Stomach smooth muscle (tissue), 2 donors: Measurements from ENCODE around the gene LIMA1.

ENCODE experiments used
- H3K27ac ChIP-seq: one replicate; pipeline ENCODE4 v1.7.0; 2013; ENCODE audit warnings: mild to moderate bottlenecking, low read length, inconsistent platforms
- H3K27me3 ChIP-seq, 2 donors: one replicate each; pipeline ENCODE4 v1.7.0; 2013; ENCODE audit warnings: low read length in 2 of 2; ENCODE audit not compliant: insufficient read depth in 2 of 2, control insufficient read depth in 1 of 2
- H3K36me3 ChIP-seq, 2 donors: one replicate each; pipeline ENCODE4 v1.7.0; 2013; ENCODE audit warnings: low read length in 2 of 2; ENCODE audit not compliant: control insufficient read depth in 2 of 2, insufficient read depth in 2 of 2
- H3K4me1 ChIP-seq: one replicate; pipeline ENCODE4 v1.7.0; 2013; ENCODE audit warnings: low read length; ENCODE audit not compliant: control insufficient read depth, insufficient read depth
- H3K4me3 ChIP-seq, 2 donors: one replicate each; pipeline ENCODE4 v1.7.0; 2013; ENCODE audit warnings: low read length in 2 of 2
- H3K9ac ChIP-seq, 2 donors: one replicate each; pipeline ENCODE4 v1.7.0; 2013; ENCODE audit warnings: low read length in 2 of 2, mild to moderate bottlenecking in 1 of 2
- H3K9me3 ChIP-seq, 2 donors: one replicate each; pipeline ENCODE4 v1.7.0; 2013; ENCODE audit warnings: low read length in 2 of 2; ENCODE audit not compliant: control insufficient read depth in 2 of 2
- donor health status: healthy.
- donor health status: Pancreatic carcinoma.

The LIMA1 gene

DNA sequence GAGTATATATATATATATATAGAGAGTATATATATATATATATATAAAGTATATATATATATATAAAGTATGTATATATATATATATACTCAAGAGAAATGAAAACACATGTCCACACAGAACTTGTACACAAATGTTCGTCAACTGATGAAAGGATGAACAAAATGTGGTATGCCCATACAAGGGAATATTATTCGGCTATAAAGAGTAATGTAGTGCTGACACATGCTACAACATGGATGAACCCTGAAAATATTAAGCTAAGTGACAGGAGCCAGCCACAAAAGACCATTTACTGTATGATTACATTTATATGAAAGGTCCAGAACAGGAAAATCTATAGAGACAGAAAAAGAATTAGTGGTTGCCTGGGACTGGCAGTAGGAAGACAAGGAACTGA, 19.5 kb downstream of the LIMA1 start:
- no peaks in the 10 kb centered on the region for H3K9me3 ChIP-seq
- no peaks in the 10 kb centered on the region for H3K36me3 ChIP-seq
- H3K4me1 ChIP-seq, result no peaks in the 10 kb centered on the region
- no peak overlapping the region for H3K27ac ChIP-seq
- H3K4me3 ChIP-seq, result no peak overlapping the region
- H3K9ac ChIP-seq, result no peak overlapping the region
- H3K27me3 ChIP-seq, result no peaks in the 10 kb centered on the region

GRCh38 chr12:50261654-50262053, 21.7 kb downstream of the LIMA1 start:
- Histone ChIP-seq H3K36me3 (no peaks in the 10 kb centered on the region), H3K27ac (no peak overlapping the region), H3K4me3 (no peak overlapping the region), H3K9me3 (no peaks in the 10 kb centered on the region), H3K4me1 (no peaks in the 10 kb centered on the region), H3K27me3 (no peaks in the 10 kb centered on the region), H3K9ac (no peak overlapping the region)

- Histone ChIP-seq H3K9me3 (no peaks in the 10 kb centered on the region), H3K4me1 (no peaks in the 10 kb centered on the region), H3K9ac (no peak overlapping the region), H3K27ac (no peak overlapping the region), H3K27me3 (no peaks in the 10 kb centered on the region), H3K36me3 (no peaks in the 10 kb centered on the region), H3K4me3 (no peak overlapping the region)
Measured at GRCh38 chr12:50258167-50258551, 25.2 kb downstream of the LIMA1 start.

GRCh38 chr12:50257236-50258166, 25.8 kb downstream of the LIMA1 start:
- Histone ChIP-seq H3K9ac (no peak overlapping the region), H3K4me3 (peak overlapping the region in 1 of 2 donors; percentile 8), H3K4me1 (no peaks in the 10 kb centered on the region), H3K27ac (no peak overlapping the region), H3K27me3 (no peaks in the 10 kb centered on the region), H3K9me3 (no peaks in the 10 kb centered on the region), H3K36me3 (no peaks in the 10 kb centered on the region)

GRCh38 chr12:50256761-50257160, 26.6 kb downstream of the LIMA1 start:
- no peaks in the 10 kb centered on the region for H3K4me1 ChIP-seq

DNA sequence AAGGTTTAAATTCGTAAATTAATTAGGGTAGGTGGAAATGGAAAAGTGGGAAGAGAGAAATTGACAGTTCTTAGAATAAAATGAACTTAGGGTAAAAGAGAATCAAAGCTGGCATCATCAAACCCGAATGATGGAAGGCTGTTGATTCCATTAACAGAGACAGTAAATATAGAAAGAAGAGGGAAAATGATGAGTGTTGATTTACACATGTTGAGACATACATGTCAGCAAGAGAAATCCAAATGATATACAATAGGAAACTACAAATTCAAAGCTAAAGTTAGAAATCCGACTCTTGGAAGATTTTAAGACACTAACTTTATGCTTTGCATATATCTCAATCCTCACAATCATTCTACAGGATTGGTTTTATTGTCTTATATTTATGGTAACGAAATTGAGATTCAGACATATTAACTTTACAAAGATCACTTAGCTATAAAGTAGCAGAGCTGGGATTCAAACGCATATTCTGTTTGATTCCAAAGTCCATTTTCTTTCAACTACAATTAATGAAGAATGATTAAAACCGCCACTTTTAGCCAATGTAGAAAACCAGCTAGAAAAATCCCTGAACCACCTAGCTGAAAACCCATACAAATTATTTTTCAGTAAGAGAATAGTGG, 30.2 kb downstream of the LIMA1 start:
- no peaks in the 10 kb centered on the region for H3K27me3 ChIP-seq
- H3K4me3 ChIP-seq, result no peak overlapping the region
- H3K27ac ChIP-seq, result no peak overlapping the region
- H3K4me1 ChIP-seq, result no peaks in the 10 kb centered on the region
- no peaks in the 10 kb centered on the region for H3K36me3 ChIP-seq
- no peak overlapping the region for H3K9ac ChIP-seq
- no peaks in the 10 kb centered on the region for H3K9me3 ChIP-seq

More at GRCh38 chr12:50256761-50257160, 26.6 kb downstream of the LIMA1 start:
- H3K4me3 ChIP-seq, result no peak overlapping the region
- no peak overlapping the region for H3K9ac ChIP-seq
- no peaks in the 10 kb centered on the region for H3K36me3 ChIP-seq
- H3K27me3 ChIP-seq, result no peaks in the 10 kb centered on the region
- no peaks in the 10 kb centered on the region for H3K9me3 ChIP-seq
- H3K27ac ChIP-seq, result no peak overlapping the region

DNA sequence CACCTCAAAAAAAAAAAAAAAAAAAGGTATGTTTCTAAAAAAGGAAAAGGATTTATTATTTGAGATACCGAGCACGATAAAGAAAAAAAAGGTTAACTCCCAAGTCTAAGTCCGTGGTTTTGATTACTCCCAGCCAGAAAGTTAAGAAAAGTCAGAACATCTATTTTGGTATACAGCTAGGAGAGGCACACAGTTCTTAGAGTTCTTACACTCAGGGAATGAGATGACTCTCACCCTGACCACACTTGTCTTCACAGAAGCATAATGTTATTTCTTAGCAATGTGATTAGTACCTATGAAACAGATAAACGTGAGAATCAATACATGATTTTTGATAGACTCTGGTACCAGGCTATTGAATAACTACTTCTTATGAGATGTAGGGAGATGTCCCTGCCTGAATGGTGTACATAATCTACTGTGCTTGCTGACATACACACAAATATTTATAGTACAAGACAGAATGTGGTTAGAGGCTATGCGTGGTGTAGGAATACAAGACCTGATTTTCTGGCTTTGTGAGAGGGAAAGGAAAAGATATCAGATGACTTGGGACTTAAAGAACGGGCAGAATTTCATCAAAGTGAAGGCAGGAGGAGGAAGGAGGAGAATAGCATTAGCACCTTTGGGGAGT, 31.6 kb downstream of the LIMA1 start:
- Histone ChIP-seq H3K4me3 (no peak overlapping the region), H3K36me3 (no peaks in the 10 kb centered on the region), H3K27ac (no peak overlapping the region), H3K9ac (no peak overlapping the region), H3K9me3 (no peaks in the 10 kb centered on the region), H3K27me3 (no peaks in the 10 kb centered on the region), H3K4me1 (no peaks in the 10 kb centered on the region)

- Histone ChIP-seq H3K36me3 (no peaks in the 10 kb centered on the region), H3K4me3 (no peak overlapping the region), H3K27me3 (no peaks in the 10 kb centered on the region), H3K9ac (no peak overlapping the region), H3K4me1 (no peaks in the 10 kb centered on the region), H3K9me3 (no peaks in the 10 kb centered on the region), H3K27ac (no peak overlapping the region)
Measured at GRCh38 chr12:50249464-50250182, 33.7 kb downstream of the LIMA1 start.

- H3K9ac ChIP-seq, result no peak overlapping the region
- no peak overlapping the region for H3K4me3 ChIP-seq
- no peaks in the 10 kb centered on the region for H3K4me1 ChIP-seq
- no peaks in the 10 kb centered on the region for H3K9me3 ChIP-seq
- no peaks in the 10 kb centered on the region for H3K27me3 ChIP-seq
- no peaks in the 10 kb centered on the region for H3K36me3 ChIP-seq
- H3K27ac ChIP-seq, result no peak overlapping the region
Measured at GRCh38 chr12:50248883-50249282, 34.4 kb downstream of the LIMA1 start.

- H3K4me1 ChIP-seq, result no peaks in the 10 kb centered on the region
- no peak overlapping the region for H3K4me3 ChIP-seq
- H3K9ac ChIP-seq, result no peak overlapping the region
- no peaks in the 10 kb centered on the region for H3K27me3 ChIP-seq
- no peaks in the 10 kb centered on the region for H3K9me3 ChIP-seq
- H3K27ac ChIP-seq, result no peak overlapping the region
- no peaks in the 10 kb centered on the region for H3K36me3 ChIP-seq
Measured at GRCh38 chr12:50248411-50248810, 34.9 kb downstream of the LIMA1 start.
